Ectodermal cell (in vitro differentiated cells): ENCODE results near the gene FAM200A.
A peak's percentile ranks its signal among the peaks of the same experiment; 100 is the strongest.
"Not testable (repeated sequence)": the region's sequence is repeated elsewhere in the genome, so short reads cannot be mapped to it uniquely, and the experiment has no call there.

Experiments used
- H3K27ac ChIP-seq: 2 replicates; pipeline ENCODE4 v1.7.0; 2013; ENCODE audit warnings: mild to moderate bottlenecking, low read depth, low read length; ENCODE audit not compliant: insufficient read depth, poor library complexity, severe bottlenecking
- H3K27me3 ChIP-seq: 2 replicates; pipeline ENCODE4 v1.7.0; 2013; ENCODE audit warnings: mild to moderate bottlenecking, low read length; ENCODE audit not compliant: insufficient read depth, control insufficient read depth, poor library complexity, severe bottlenecking
- H3K36me3 ChIP-seq: one replicate; pipeline ENCODE4 v1.7.0; 2013; ENCODE audit warnings: low read length; ENCODE audit not compliant: control insufficient read depth, insufficient read depth
- H3K4me1 ChIP-seq: one replicate; pipeline ENCODE4 v1.7.0; 2013; ENCODE audit warnings: low read length; ENCODE audit not compliant: control insufficient read depth, insufficient read depth
- H3K4me3 ChIP-seq: 2 replicates; pipeline ENCODE4 v1.7.0; 2013; ENCODE audit warnings: low read depth, low read length, control low read depth; ENCODE audit not compliant: insufficient read depth
- H3K9me3 ChIP-seq: 2 replicates; pipeline ENCODE4 v1.7.0; 2013; ENCODE audit warnings: mild to moderate bottlenecking, low read length, moderate library complexity; ENCODE audit not compliant: control insufficient read depth
- WGBS, 2 experiments: methylation state at CpG; one replicate each; pipeline ENCODE4 v1.1.7; 2013; ENCODE audit warnings: missing lambda C conversion rate in 2 of 2; 5-methylcytosine and 5-hydroxymethylcytosine counted together

The FAM200A gene

GRCh38 chr7:99579281-99579955, 27.5 kb upstream of the FAM200A start:
- H3K4me3 ChIP-seq, result peak overlapping the region; percentile 39
- no peaks in the 10 kb centered on the region for H3K4me1 ChIP-seq
- H3K36me3 ChIP-seq, result no peaks in the 10 kb centered on the region
- H3K27me3 ChIP-seq, result no peaks in the 10 kb centered on the region
- 83 to 89% methylated on average over 8 to 10 of the region's 10 CpGs for WGBS, 2 experiments
- no peak overlapping the region for H3K27ac ChIP-seq
- H3K9me3 ChIP-seq, result no peaks in the 10 kb centered on the region

DNA sequence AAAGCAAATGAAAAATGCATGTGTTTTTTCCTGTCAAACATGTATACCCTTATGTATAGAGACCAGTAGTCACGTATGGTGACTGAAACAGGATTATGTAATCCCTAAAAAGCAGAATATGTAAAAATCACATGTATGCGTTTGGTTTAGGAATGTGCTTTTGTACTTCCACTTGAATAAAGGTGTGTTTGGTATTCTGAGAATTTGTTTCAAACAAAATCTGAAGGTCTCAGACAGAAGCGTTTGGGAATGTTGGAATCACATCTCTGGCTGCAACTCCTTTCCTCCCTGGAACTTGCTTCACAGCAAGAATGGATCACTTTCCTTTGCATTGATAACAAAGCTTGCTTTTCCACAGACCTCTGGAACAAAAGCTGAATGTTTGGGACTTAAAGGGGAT, 24.3 kb upstream of the FAM200A start:
- Histone ChIP-seq H3K27ac (no peak overlapping the region), H3K4me1 (no peaks in the 10 kb centered on the region), H3K9me3 (no peaks in the 10 kb centered on the region), H3K27me3 (no peaks in the 10 kb centered on the region), H3K36me3 (peaks cover 13% of the 10 kb centered on the region), H3K4me3 (no peak overlapping the region)
- whole genome bisulfite sequencing, 2 experiments, result 77 to 84% methylated on average over 3 of the region's 3 CpGs

GRCh38 chr7:99573257-99573656, 21.3 kb upstream of the FAM200A start:
- Histone ChIP-seq H3K4me1 (no peaks in the 10 kb centered on the region), H3K36me3 (peaks cover 20% of the 10 kb centered on the region), H3K27me3 (no peaks in the 10 kb centered on the region), H3K9me3 (no peaks in the 10 kb centered on the region), H3K4me3 (no peak overlapping the region), H3K27ac (no peak overlapping the region)
- WGBS, 2 experiments, result 83% methylated on average over 1 of the region's 1 CpG; no CpG with 5 or more reads in 1 of the 2 experiments

DNA sequence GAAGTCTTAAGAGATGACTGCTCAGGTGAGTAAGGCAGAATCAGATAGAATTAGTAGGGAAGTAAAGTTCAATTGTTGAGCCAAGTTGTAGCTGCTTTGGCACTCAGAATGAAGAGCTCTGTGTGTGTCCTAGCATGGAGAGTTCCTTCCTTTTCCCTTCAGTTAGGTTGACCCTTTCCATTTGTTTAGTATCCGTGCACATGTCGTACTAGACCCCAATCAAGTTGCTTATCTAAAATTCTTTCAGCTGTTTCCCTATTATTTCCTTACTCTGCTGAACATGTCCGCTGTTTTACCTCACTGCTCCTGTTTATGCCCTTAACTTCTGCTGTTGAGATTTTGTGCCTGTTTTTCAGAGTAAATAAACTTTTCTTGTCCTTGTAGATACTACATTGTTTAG, 19.9 kb upstream of the FAM200A start:
- no peaks in the 10 kb centered on the region for H3K4me1 ChIP-seq
- no peak overlapping the region for H3K4me3 ChIP-seq
- H3K27ac ChIP-seq, result no peak overlapping the region
- WGBS, 2 experiments, result 95 to 99% methylated on average over 3 of the region's 3 CpGs
- H3K9me3 ChIP-seq, result no peaks in the 10 kb centered on the region
- no peaks in the 10 kb centered on the region for H3K27me3 ChIP-seq
- peaks cover 20% of the 10 kb centered on the region for H3K36me3 ChIP-seq

- H3K27me3 ChIP-seq, H3K27ac ChIP-seq, H3K4me1 ChIP-seq, H3K4me3 ChIP-seq, H3K9me3 ChIP-seq: not testable (repeated sequence)
- H3K36me3 ChIP-seq, result peaks cover 29% of the 10 kb centered on the region
- 88 to 94% methylated on average over 6 to 7 of the region's 7 CpGs for WGBS, 2 experiments
Observed at GRCh38 chr7:99568770-99569169, 16.9 kb upstream of the FAM200A start.

GRCh38 chr7:99563650-99564049, 11.7 kb upstream of the FAM200A start:
- no peak overlapping the region for H3K27ac ChIP-seq
- H3K4me3 ChIP-seq, result no peak overlapping the region
- H3K27me3 ChIP-seq, result no peaks in the 10 kb centered on the region
- H3K4me1 ChIP-seq, result no peaks in the 10 kb centered on the region
- WGBS, 2 experiments, result 89 to 95% methylated on average over 9 to 10 of the region's 10 CpGs
- peaks cover 37% of the 10 kb centered on the region for H3K36me3 ChIP-seq
- no peaks in the 10 kb centered on the region for H3K9me3 ChIP-seq

DNA sequence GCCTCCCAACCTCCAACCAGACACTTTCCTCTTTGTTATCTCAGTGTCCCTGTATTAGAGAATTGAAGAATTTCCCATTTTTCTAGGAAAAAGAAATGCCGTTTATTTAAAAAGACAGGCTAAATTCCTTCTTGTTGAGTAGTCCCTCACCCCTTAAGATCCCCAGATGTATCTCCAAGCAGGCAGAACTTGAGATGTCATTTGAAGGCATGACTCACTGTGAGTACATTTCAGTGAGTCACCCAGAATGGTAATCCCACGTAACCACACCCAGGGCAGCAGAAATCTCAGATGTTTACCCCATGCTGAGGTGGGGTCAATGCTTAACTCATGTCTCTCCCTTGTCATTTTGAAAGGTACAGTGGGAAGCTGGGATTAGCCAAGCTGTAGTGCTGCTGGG, 10.9 kb upstream of the FAM200A start:
- no peaks in the 10 kb centered on the region for H3K9me3 ChIP-seq
- H3K4me1 ChIP-seq, result no peaks in the 10 kb centered on the region
- H3K27me3 ChIP-seq, result no peaks in the 10 kb centered on the region
- H3K4me3 ChIP-seq, result no peak overlapping the region
- 94 to 97% methylated on average over 2 of the region's 2 CpGs for WGBS, 2 experiments
- no peak overlapping the region for H3K27ac ChIP-seq
- peaks cover 34% of the 10 kb centered on the region for H3K36me3 ChIP-seq

GRCh38 chr7:99562114-99562784, 10.3 kb upstream of the FAM200A start:
- Histone ChIP-seq H3K4me3 (no peak overlapping the region), H3K4me1 (peaks cover 3% of the 10 kb centered on the region), H3K36me3 (peaks cover 34% of the 10 kb centered on the region), H3K27ac (no peak overlapping the region), H3K9me3 (no peaks in the 10 kb centered on the region), H3K27me3 (no peaks in the 10 kb centered on the region)
- 95 to 99% methylated on average over 9 of the region's 9 CpGs for WGBS, 2 experiments

GRCh38 chr7:99561737-99562051, 9.8 kb upstream of the FAM200A start:
- Histone ChIP-seq H3K4me1 (peaks cover 8% of the 10 kb centered on the region), H3K4me3 (no peak overlapping the region), H3K27ac (no peak overlapping the region), H3K36me3 (peaks cover 34% of the 10 kb centered on the region), H3K27me3 (no peaks in the 10 kb centered on the region), H3K9me3 (no peaks in the 10 kb centered on the region)
- 90 to 93% methylated on average over 2 of the region's 2 CpGs for WGBS, 2 experiments

DNA sequence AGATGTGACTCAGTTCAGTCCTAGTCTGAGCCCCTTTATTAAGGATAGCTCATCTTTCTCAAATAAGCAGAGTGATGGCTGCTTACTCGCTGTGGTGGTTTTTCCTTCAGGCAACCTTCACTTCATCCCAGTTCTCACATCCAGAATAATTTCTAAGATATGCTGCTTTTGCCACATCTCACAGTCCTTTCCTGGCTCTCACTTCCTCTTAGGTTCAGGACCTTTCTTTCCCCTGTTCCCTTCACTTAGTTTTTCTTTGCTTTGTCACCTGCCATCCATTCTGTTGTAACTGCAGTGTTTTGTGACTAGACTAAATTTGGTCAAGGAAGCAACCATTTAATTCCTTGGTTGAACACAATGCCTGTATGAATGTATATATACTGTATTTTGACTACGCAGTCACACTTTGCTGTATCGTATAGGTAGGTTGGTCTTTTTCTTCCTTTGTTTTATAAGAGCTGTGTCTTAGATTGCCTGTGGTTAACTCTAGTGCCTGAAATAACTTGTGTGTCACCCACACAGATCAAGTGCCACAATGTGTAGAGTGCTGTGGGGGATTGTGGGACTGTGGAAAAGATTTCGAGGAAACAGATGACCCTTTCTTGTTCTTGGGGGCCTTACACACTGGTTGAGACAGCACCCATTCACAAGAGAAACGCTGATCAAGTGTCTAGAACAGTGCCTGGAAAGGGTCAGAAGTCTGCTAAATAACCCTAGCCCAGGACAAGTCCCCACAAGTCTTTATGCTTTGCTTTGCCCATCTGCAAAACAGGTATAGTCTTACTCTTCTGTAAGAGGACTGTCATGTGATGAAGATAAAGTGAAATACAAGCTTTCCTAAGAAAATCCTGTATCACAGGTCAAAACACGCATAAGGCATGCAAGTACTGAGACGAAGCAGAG, 9.2 kb upstream of the FAM200A start:
- no peak overlapping the region for H3K4me3 ChIP-seq
- no peak overlapping the region for H3K27ac ChIP-seq
- H3K27me3 ChIP-seq, result no peaks in the 10 kb centered on the region
- no peaks in the 10 kb centered on the region for H3K9me3 ChIP-seq
- peaks cover 8% of the 10 kb centered on the region for H3K4me1 ChIP-seq
- peaks cover 34% of the 10 kb centered on the region for H3K36me3 ChIP-seq
- WGBS, 2 experiments, result 95 to 96% methylated on average over 7 of the region's 7 CpGs
